Ishikawa (cell line): ENCODE measurements around the gene REXO1.

Source experiments
- CEBPB ChIP-seq: IDR thresholded peaks from 2 replicates; pipeline ENCODE4 v1.6.1; 2012
- CREB1 ChIP-seq: IDR thresholded peaks from 2 replicates; pipeline ENCODE4 v1.6.1; 2012; ENCODE audit warnings: low read depth
- EGR1 ChIP-seq: IDR thresholded peaks from 2 replicates; pipeline ENCODE4 v1.6.1; 2012
- EP300 ChIP-seq: IDR thresholded peaks from 2 replicates; pipeline ENCODE4 v1.6.1; 2012; ENCODE audit warnings: borderline replicate concordance
- FOXM1 ChIP-seq: IDR thresholded peaks from 2 replicates; pipeline ENCODE4 v1.6.1; 2012; ENCODE audit warnings: low read depth, borderline replicate concordance
- NFIC ChIP-seq: IDR thresholded peaks from 2 replicates; pipeline ENCODE4 v1.6.1; 2012
- RAD21 ChIP-seq: IDR thresholded peaks from 2 replicates; pipeline ENCODE4 v1.6.1; 2012; ENCODE audit warnings: low read depth
- TAF1 ChIP-seq: IDR thresholded peaks from 2 replicates; pipeline ENCODE4 v1.6.1; 2012; ENCODE audit warnings: low read depth, mild to moderate bottlenecking
- TCF12 ChIP-seq: IDR thresholded peaks from 2 replicates; pipeline ENCODE4 v1.6.1; 2012; ENCODE audit warnings: low read depth
- YY1 ChIP-seq: IDR thresholded peaks from 2 replicates; pipeline ENCODE4 v1.6.1; 2012; ENCODE audit warnings: low read depth
- ZBTB7A ChIP-seq: IDR thresholded peaks from 2 replicates; pipeline ENCODE4 v1.6.1; 2012; ENCODE audit warnings: low read depth
- TF ChIP-seq, protein P1 (sequence below): IDR thresholded peaks from 2 replicates; pipeline ENCODE4 v1.6.1; 2012; ENCODE audit warnings: low read depth, mild to moderate bottlenecking
- TF ChIP-seq, protein P2 (sequence below): IDR thresholded peaks from 2 replicates; pipeline ENCODE4 v1.6.1; 2012

DNA sequence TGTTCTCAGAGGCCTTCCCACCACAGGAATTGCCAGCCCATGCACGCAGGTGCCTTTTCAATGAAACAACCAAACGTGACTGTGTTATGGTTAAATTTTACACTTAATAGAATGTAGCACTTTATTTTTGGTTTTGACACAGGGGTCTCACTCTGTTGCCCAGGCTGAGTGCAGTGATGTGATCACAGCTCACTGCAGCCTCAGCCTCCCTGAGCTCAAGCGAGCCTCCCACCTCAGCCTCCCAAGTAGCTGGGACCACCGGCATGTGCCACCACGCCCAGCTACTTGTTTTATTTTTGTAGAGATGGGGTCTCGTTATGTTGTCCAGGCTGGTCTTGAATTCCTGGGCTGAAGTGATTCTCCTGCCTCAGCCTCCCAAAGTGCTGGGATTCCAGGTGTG lies 43.4 kb downstream of the REXO1 start:
- no peak for TF ChIP-seq TAF1
- TF ChIP-seq CEBPB = no peak
- TF ChIP-seq, protein P1, sequence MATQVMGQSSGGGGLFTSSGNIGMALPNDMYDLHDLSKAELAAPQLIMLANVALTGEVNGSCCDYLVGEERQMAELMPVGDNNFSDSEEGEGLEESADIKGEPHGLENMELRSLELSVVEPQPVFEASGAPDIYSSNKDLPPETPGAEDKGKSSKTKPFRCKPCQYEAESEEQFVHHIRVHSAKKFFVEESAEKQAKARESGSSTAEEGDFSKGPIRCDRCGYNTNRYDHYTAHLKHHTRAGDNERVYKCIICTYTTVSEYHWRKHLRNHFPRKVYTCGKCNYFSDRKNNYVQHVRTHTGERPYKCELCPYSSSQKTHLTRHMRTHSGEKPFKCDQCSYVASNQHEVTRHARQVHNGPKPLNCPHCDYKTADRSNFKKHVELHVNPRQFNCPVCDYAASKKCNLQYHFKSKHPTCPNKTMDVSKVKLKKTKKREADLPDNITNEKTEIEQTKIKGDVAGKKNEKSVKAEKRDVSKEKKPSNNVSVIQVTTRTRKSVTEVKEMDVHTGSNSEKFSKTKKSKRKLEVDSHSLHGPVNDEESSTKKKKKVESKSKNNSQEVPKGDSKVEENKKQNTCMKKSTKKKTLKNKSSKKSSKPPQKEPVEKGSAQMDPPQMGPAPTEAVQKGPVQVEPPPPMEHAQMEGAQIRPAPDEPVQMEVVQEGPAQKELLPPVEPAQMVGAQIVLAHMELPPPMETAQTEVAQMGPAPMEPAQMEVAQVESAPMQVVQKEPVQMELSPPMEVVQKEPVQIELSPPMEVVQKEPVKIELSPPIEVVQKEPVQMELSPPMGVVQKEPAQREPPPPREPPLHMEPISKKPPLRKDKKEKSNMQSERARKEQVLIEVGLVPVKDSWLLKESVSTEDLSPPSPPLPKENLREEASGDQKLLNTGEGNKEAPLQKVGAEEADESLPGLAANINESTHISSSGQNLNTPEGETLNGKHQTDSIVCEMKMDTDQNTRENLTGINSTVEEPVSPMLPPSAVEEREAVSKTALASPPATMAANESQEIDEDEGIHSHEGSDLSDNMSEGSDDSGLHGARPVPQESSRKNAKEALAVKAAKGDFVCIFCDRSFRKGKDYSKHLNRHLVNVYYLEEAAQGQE = no peak
- TF ChIP-seq RAD21 = no peak
- TF ChIP-seq ZBTB7A = no peak
- TF ChIP-seq FOXM1 = no peak
- TF ChIP-seq EP300 = no peak
- no peak for TF ChIP-seq NFIC
- no peak for TF ChIP-seq CREB1
- no peak for TF ChIP-seq EGR1
- no peak for TF ChIP-seq TCF12
- TF ChIP-seq, protein P2, sequence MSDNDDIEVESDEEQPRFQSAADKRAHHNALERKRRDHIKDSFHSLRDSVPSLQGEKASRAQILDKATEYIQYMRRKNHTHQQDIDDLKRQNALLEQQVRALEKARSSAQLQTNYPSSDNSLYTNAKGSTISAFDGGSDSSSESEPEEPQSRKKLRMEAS = no peak
- no peak for TF ChIP-seq YY1
